ENCODE data around the gene SPATA16. TPM values are rescaled to one million over a fixed set of nuclear protein-coding genes. Genes with fewer than 3 reads are reported as not detected.
"Not testable (repeated sequence)": the region's sequence is repeated elsewhere in the genome, so short reads cannot be mapped to it uniquely, and the experiment has no call there.

Gene SPATA16
- total RNA-seq, 2 experiments from 2014 or later: not detected

DNA sequence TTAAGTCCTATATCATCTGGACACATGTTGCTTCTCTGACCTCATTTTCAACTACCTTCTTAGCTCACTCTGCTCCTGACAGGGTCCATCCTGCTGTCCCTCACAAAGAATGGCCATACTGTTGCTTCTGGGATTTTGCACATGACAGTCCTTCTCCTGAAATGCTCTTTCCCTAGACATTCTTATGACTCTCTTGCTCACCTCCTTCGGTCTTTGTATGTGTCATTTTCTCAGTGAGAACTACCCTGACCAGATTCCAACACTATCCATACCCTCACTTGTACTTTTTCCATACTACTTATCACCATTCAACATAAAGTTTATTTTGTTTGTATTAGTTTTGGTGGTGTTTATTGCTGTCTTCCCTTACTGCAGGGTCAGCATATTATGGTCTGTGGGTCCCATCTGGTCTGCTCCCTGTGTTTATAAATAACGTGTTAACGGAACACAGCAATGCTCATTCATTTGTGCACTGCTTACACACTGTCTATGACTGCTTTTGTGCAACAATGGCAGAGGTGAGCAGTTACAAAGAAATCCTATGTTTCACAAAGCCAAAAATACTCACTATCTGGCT, 159.5 kb downstream of the SPATA16 start:
- Mint-ChIP-seq H3K4me3 (no peak overlapping the region), H3K36me3 (ENCODE audit: low read depth) (no peaks in the 10 kb centered on the region), H3K4me1 (no peaks in the 10 kb centered on the region), H3K9me3 (no peaks in the 10 kb centered on the region), H3K27me3 (no peaks in the 10 kb centered on the region), H3K27ac (no peak overlapping the region)
- CTCF ChIA-PET: interaction anchor here (0.6 kb wide), 1 partner anchor 1173 kb away, joined by 5 read pairs; no protein-coding TSS in a partner anchor
- DNase-seq: no peak
- POLR2A ChIA-PET: interaction anchor here (0.6 kb wide), 1 partner anchor 78 kb away, joined by 3 read pairs; no protein-coding TSS in a partner anchor

DNA sequence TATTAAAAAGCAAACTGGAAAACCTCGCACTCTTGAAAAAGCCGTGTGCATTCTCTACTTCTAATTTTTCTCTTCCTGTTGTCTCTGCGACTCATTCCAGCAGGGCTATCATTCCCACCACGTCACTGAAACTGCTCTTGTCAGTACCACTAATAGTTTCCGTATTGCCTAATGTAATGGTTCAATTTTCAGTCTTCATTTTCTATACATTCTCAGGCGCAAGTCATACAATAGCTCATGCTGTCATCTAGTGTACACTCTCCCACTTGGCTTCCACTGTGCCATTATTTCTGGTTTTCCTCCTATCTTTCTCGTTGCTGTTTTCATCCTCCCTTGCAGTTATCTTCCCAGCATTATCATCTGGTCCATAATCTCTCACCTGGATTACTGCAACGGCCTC, 160.2 kb downstream of the SPATA16 start:
- Mint-ChIP-seq H3K9me3 (no peaks in the 10 kb centered on the region), H3K27ac (no peak overlapping the region), H3K4me1 (no peaks in the 10 kb centered on the region), H3K36me3 (ENCODE audit: low read depth) (no peaks in the 10 kb centered on the region), H3K4me3 (no peak overlapping the region), H3K27me3 (no peaks in the 10 kb centered on the region)
- CTCF ChIA-PET: interaction anchor here (0.6 kb wide), 1 partner anchor 1173 kb away, joined by 5 read pairs; no protein-coding TSS in a partner anchor
- POLR2A ChIA-PET: interaction anchor here (0.6 kb wide), 1 partner anchor 78 kb away, joined by 3 read pairs; no protein-coding TSS in a partner anchor
- no peak for DNase-seq

DNA sequence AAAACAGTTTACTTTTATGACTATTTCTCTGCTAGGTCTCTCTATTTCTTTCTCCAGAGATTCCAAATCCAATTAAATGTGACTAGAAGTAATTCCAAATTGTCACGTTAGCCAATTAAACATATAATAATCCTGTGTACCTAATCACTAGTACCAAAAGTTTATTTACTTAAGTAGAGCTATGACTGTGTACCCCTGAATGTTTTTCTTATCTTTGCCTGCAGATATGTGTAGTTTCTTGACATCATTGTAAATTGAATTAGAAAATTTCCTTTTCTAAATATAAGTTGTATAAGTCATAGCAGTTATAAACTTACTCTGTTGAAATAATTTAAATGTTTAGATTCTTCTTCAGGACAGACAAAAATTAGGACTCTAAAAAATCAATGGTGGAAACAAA, 163.3 kb downstream of the SPATA16 start:
- Mint-ChIP-seq H3K27ac (no peak overlapping the region), H3K4me1 (no peaks in the 10 kb centered on the region), H3K27me3 (no peaks in the 10 kb centered on the region), H3K36me3 (ENCODE audit: low read depth) (no peaks in the 10 kb centered on the region), H3K4me3 (no peak overlapping the region), H3K9me3 (no peaks in the 10 kb centered on the region)
- ChIA-PET POLR2A (no interaction called here), CTCF (no interaction called here)
- no peak for DNase-seq

DNA sequence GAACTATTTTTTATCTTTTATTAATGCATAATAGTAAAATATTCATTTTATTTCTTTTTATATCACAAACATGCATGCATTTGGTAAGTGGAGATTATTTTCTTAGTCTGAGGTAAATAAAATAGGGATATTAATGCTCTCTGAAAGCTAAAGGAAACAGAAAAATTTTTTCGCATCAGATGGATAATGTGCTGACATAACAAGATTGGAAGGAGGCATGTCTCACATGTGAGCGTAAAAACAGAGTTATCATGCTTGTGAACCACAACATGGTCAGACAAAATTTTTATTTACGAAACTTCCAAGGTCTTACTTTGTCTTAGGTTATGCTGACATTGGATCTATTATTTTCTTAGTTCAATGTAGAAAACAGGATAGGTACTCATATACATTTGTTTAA, 166.1 kb downstream of the SPATA16 start:
- H3K27me3 Mint-ChIP-seq: no peaks in the 10 kb centered on the region
- CTCF ChIA-PET: no interaction called here
- no peaks in the 10 kb centered on the region for H3K36me3 Mint-ChIP-seq (ENCODE audit: low read depth)
- H3K9me3 Mint-ChIP-seq: no peaks in the 10 kb centered on the region
- no peaks in the 10 kb centered on the region for H3K4me1 Mint-ChIP-seq
- H3K27ac Mint-ChIP-seq: no peak overlapping the region
- DNase-seq: no peak
- no peak overlapping the region for H3K4me3 Mint-ChIP-seq
- POLR2A ChIA-PET: no interaction called here

DNA sequence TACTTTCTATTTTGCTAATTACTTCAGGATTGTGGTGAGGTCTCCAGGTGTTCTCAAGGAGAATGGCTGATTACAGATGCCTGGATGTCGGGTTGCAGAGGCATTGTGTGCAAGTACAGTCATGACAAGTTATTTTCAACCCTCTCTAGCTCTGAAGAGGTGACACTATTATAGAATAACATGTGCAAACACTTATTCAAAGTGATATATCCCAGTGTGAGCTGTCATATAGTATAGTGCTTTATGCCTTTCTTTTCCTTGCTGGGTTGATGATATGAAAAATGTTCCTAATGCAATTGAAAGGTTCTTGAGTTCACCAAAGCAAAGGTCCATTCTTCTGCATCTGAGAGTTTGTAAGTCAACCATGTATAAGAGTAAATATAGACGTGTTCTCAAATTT, 167.2 kb downstream of the SPATA16 start:
- Mint-ChIP-seq H3K4me3 (no peak overlapping the region), H3K9me3 (no peaks in the 10 kb centered on the region), H3K27ac (no peak overlapping the region), H3K36me3 (ENCODE audit: low read depth) (no peaks in the 10 kb centered on the region), H3K4me1 (no peaks in the 10 kb centered on the region), H3K27me3 (no peaks in the 10 kb centered on the region)
- no peak for DNase-seq
- CTCF ChIA-PET: no interaction called here
- POLR2A ChIA-PET: no interaction called here

DNA sequence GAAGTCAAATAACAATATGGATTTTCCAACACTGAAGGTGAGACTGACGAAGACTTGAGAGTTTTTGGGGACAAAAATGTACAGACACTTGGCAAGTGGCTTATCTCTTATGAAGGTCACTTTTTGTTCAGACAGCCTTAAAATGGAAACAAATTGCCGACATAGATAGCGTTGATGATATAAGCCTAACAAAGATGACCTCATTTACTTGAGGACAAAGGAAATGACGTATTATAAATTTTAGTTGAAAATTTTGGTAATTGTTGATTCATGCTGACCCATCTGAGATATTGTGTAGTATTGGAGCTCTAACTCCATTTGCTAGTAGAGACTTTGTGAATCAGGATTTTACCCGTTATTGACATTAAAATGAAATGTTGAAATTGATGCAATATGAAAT, 168.3 kb downstream of the SPATA16 start:
- H3K9me3 Mint-ChIP-seq: no peaks in the 10 kb centered on the region
- no peaks in the 10 kb centered on the region for H3K27me3 Mint-ChIP-seq
- no peaks in the 10 kb centered on the region for H3K36me3 Mint-ChIP-seq (ENCODE audit: low read depth)
- H3K27ac Mint-ChIP-seq: no peak overlapping the region
- H3K4me3 Mint-ChIP-seq: no peak overlapping the region
- H3K4me1 Mint-ChIP-seq: no peaks in the 10 kb centered on the region
- CTCF ChIA-PET: interaction anchor here (0.6 to 1.0 kb wide), 2 partner anchors 24 to 1204 kb away, joined by 3 to 4 read pairs; no protein-coding TSS in a partner anchor
- POLR2A ChIA-PET: no interaction called here
- no peak for DNase-seq

DNA sequence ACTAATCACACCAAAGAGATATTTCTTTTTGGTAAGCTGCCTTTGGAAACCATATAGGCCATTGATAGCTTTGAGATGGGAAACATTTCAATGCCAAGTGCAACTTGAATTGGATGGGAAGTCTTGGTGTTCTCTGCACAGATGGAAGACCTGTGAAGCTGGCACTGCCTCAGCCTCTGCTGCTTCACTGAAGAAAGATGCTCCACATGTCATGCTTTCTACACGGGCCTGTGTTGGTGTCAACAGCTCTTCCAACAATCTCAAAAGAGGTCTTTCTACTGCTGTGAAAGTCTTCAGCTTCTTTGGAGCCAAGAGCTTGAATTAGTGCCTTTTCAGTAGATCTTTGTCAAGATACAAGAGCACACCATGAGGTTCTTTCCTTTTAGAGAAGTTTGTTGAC, 169.0 kb downstream of the SPATA16 start:
- Mint-ChIP-seq H3K4me3 (no peak overlapping the region), H3K9me3 (no peaks in the 10 kb centered on the region), H3K36me3 (ENCODE audit: low read depth) (no peaks in the 10 kb centered on the region), H3K4me1 (no peaks in the 10 kb centered on the region), H3K27ac (no peak overlapping the region), H3K27me3 (no peaks in the 10 kb centered on the region)
- ChIA-PET POLR2A (no interaction called here), CTCF (interaction anchor here (1.0 kb wide), 1 partner anchor 25 kb away, joined by 3 read pairs; no protein-coding TSS in a partner anchor)
- no peak for DNase-seq

DNA sequence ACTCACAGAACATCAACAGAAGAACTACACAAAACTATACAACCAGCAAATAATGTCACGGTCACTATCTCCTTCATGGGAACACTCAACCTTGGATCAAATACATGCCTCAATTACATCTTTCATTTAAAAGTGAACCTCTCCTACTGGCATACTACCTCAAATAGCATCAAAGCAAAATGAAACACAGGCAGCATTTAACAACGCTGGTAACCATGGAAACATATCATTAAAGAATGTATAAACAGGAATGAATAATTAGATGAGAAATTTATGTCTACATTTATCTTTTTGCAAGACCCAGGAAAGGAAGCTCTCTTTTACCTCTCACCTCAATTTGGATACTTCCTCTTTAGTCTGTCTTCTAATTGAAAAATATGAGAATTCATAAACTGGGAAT, 172.4 kb downstream of the SPATA16 start:
- CTCF ChIA-PET: no interaction called here
- no peaks in the 10 kb centered on the region for H3K36me3 Mint-ChIP-seq (ENCODE audit: low read depth)
- no peak overlapping the region for H3K27ac Mint-ChIP-seq
- no peaks in the 10 kb centered on the region for H3K4me1 Mint-ChIP-seq
- H3K4me3 Mint-ChIP-seq: no peak overlapping the region
- POLR2A ChIA-PET: no interaction called here
- no peaks in the 10 kb centered on the region for H3K27me3 Mint-ChIP-seq
- H3K9me3 Mint-ChIP-seq: no peaks in the 10 kb centered on the region
- DNase-seq: no peak

DNA sequence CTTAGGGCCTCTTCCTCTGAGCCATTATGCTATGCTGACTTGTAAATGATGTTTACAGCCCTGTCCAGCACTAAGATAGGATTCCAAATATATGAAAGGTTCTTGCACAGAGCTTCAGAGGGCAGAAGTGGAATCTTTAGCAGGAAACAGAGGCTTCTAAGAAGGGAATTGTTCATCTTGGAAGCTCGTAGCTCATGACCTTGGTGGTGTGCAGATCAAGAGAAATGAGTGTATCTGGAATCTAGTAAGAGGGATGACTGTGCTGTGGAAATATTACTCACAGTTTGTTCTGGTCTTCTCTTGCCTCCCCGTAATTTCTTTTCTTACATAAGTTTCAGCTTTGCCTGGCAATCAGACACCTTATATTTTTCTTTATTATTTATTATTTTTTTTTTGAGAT, 175.8 kb downstream of the SPATA16 start:
- no peak overlapping the region for H3K4me3 Mint-ChIP-seq
- no peaks in the 10 kb centered on the region for H3K36me3 Mint-ChIP-seq (ENCODE audit: low read depth)
- DNase-seq: no peak
- no peak overlapping the region for H3K27ac Mint-ChIP-seq
- ChIA-PET POLR2A (no interaction called here), CTCF (no interaction called here)
- H3K9me3 Mint-ChIP-seq: no peaks in the 10 kb centered on the region
- H3K27me3 Mint-ChIP-seq: no peaks in the 10 kb centered on the region
- H3K4me1 Mint-ChIP-seq: no peaks in the 10 kb centered on the region

DNA sequence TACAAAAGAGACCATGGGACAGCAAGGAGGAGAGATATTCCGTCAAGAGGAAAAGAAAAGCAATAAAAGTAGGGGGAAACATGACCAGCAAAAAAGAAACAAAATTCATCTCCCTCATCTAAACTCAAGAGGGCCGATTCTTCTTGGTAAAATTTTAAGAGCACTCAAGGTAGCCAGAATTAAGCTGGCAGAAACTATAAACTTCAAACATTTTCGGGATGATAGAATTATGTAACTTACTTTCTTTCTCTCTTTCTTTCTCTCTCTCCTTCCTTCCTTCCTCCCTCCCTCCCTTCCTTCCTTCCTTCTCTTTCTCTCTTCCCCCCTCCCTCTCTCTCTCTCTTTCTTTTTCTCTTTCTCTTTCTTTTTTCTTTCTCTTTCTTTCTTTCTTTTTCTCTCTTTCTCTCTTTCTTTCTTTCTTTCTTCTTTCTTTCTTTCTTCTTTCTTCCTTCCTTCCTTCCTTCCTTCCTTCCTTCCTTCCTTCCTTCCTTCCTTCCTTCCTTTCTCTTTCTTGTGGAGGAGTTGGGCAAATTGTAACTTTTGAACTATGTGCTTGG, 180.3 kb downstream of the SPATA16 start:
- H3K36me3 Mint-ChIP-seq (ENCODE audit: low read depth); H3K9me3 Mint-ChIP-seq; H3K4me1 Mint-ChIP-seq; H3K27me3 Mint-ChIP-seq; POLR2A ChIA-PET; CTCF ChIA-PET; DNase-seq; H3K27ac Mint-ChIP-seq; H3K4me3 Mint-ChIP-seq: not testable (repeated sequence)

DNA sequence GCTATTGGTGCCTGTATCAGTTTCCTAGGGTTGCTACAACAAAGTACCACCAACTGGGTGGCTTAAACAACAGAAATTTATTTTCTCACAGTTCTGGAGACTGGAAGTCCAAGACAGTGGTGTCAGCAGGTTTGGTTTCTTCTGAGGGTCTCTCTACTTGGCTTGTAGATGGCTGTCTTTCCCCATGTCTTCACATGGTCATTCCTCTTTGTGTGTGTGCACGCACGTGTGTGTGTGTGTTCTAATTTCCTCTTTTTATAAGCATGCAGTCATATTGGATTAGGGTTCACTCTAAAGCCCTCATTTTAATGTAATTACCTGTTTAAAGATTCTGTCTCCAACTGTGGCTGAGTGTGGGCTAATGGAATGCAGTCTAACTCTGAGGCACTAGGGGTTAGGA, 182.5 kb downstream of the SPATA16 start:
- Mint-ChIP-seq H3K27ac (no peak overlapping the region), H3K36me3 (ENCODE audit: low read depth) (no peaks in the 10 kb centered on the region), H3K9me3 (no peaks in the 10 kb centered on the region), H3K27me3 (no peaks in the 10 kb centered on the region), H3K4me1 (no peaks in the 10 kb centered on the region), H3K4me3 (no peak overlapping the region)
- ChIA-PET POLR2A (no interaction called here), CTCF (no interaction called here)
- no peak for DNase-seq

DNA sequence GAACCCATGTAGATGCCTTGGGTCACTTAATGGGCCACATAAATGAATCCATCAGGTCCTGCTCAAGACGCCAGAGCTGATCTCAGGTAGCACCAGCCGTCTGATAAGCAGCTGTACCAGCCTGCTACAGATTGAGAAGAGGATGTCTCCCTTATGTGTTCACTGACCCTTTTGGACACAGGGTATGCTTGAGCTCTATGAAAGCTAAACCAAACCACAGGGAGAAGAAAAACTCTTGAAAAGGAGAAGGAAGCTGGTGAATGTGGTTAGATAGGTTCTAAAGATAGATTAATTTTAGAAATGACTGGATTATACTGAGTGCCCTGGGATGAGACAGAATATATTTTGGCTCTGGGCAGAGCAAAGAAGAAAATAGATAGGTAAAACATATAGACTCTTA, 187.5 kb downstream of the SPATA16 start:
- H3K4me3 Mint-ChIP-seq: no peak overlapping the region
- no peaks in the 10 kb centered on the region for H3K27me3 Mint-ChIP-seq
- no peaks in the 10 kb centered on the region for H3K4me1 Mint-ChIP-seq
- ChIA-PET POLR2A (no interaction called here), CTCF (interaction anchor here (0.6 kb wide), 1 partner anchor 570 kb away, joined by 3 read pairs; no protein-coding TSS in a partner anchor)
- no peaks in the 10 kb centered on the region for H3K9me3 Mint-ChIP-seq
- DNase-seq: no peak
- H3K36me3 Mint-ChIP-seq (ENCODE audit: low read depth): no peaks in the 10 kb centered on the region
- no peak overlapping the region for H3K27ac Mint-ChIP-seq

DNA sequence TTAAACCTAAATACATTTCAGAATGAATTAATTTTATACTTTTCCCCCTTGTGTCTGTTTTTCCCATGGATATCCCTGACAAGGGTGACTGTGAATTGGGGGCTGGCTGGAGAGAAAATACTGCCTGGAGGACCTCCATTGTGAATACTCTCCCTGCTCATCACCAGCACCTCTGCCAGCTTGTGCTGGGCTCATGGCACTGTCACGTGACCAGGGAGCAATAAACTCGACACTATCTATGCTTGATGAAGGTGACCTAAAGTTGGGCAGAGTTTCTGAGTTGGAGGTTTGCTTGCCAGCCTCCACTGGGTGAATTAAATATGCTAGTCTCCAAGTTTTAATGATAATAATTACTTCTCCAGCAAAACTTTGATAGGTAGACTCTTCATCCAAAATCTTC, 189.5 kb downstream of the SPATA16 start:
- no peaks in the 10 kb centered on the region for H3K27me3 Mint-ChIP-seq
- no peak overlapping the region for H3K4me3 Mint-ChIP-seq
- no peak overlapping the region for H3K27ac Mint-ChIP-seq
- no peaks in the 10 kb centered on the region for H3K4me1 Mint-ChIP-seq
- H3K36me3 Mint-ChIP-seq (ENCODE audit: low read depth): no peaks in the 10 kb centered on the region
- no peaks in the 10 kb centered on the region for H3K9me3 Mint-ChIP-seq
- POLR2A ChIA-PET: no interaction called here
- CTCF ChIA-PET: no interaction called here
- DNase-seq: no peak

DNA sequence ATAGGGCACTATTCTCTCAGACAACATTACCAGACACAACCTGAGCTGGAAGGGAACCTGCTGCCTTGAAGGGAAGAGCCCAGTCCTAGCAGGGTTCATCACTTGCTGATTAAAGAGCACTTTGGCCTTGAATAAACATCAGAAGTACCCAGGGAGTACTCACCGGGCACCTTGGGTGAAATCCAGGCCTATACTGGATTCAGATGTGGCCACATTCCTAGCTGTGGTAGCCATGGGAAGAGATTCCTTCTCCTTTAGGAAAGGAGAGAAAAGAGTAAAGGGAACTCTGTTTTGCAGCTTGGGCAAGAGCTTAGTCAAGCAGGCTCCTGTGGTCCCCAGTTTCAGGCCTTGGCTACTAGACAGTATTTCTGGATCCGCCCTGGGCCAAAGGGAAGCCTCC, 195.0 kb downstream of the SPATA16 start:
- Mint-ChIP-seq H3K27me3 (no peaks in the 10 kb centered on the region), H3K36me3 (ENCODE audit: low read depth) (no peaks in the 10 kb centered on the region), H3K4me3 (no peak overlapping the region), H3K4me1 (no peaks in the 10 kb centered on the region), H3K9me3 (no peaks in the 10 kb centered on the region), H3K27ac (no peak overlapping the region)
- ChIA-PET CTCF (no interaction called here), POLR2A (no interaction called here)
- no peak for DNase-seq
